CD8-positive, alpha-beta memory T cell (primary cell): ENCODE results near the gene FUT6. TPM values are rescaled to one million over a fixed set of nuclear protein-coding genes. Genes with fewer than 3 reads are reported as not detected.

ENCODE experiments used
- CTCF ChIA-PET: fragments of 350-600 bp; sonication (Branson Sonifier 250); formaldehyde crosslinking; loops from one replicate; lab custom pipeline; 2021; ENCODE audit warnings: antibody characterized with exemption; lab: Charles Lee
- POLR2A ChIA-PET: fragments of 350-600 bp; sonication (Branson Sonifier 250); formaldehyde crosslinking; loops from one replicate; lab custom pipeline; 2021; ENCODE audit warnings: antibody characterized with exemption; lab: Charles Lee
- DNase-seq, 5 donors: peaks; one replicate each; pipeline versions ENCODE4 v3.0.0 to v3.0.0-alpha.2; 2020 to 2022; ENCODE audit warnings: mixed read lengths in 1 of 5
- H3K27ac ChIP-seq: one replicate; pipeline ENCODE4 v1.7.0; 2013; ENCODE audit warnings: low read depth, mild to moderate bottlenecking, low read length, moderate library complexity
- H3K27me3 ChIP-seq: 2 replicates; pipeline ENCODE4 v1.7.0; 2013; ENCODE audit warnings: low read length, mild to moderate bottlenecking; ENCODE audit not compliant: insufficient read depth, poor library complexity, severe bottlenecking
- H3K36me3 ChIP-seq: 2 replicates; pipeline ENCODE4 v1.7.0; 2013; ENCODE audit warnings: mild to moderate bottlenecking, low read length, moderate library complexity; ENCODE audit not compliant: insufficient read depth
- H3K4me1 ChIP-seq: 2 replicates; pipeline ENCODE4 v1.7.0; 2013; ENCODE audit warnings: mild to moderate bottlenecking, low read length, moderate library complexity; ENCODE audit not compliant: insufficient read depth
- H3K4me3 ChIP-seq: 2 replicates; pipeline ENCODE4 v1.7.0; 2013; ENCODE audit warnings: mild to moderate bottlenecking, low read length
- H3K9me3 ChIP-seq: 2 replicates; pipeline ENCODE4 v1.7.0; 2013; ENCODE audit warnings: mild to moderate bottlenecking, low read length
- H3K27ac Mint-ChIP-seq, 8 donors: one replicate each; pipeline ENCODE4 v1.8.0; 2020 to 2021; ENCODE audit warnings: mixed read lengths in 8 of 8, mild to moderate bottlenecking in 6 of 8, inconsistent platforms in 3 of 8, moderate library complexity in 3 of 8
- H3K27me3 Mint-ChIP-seq, 2 donors: one replicate each; pipeline ENCODE4 v1.8.0; 2020 to 2021; ENCODE audit warnings: mixed read lengths in 2 of 2, mild to moderate bottlenecking in 1 of 2, moderate library complexity in 1 of 2
- H3K36me3 Mint-ChIP-seq, 3 donors: one replicate each; pipeline ENCODE4 v1.8.0; 2020 to 2021; ENCODE audit warnings: mixed read lengths in 3 of 3, inconsistent platforms in 1 of 3, mild to moderate bottlenecking in 1 of 3
- H3K4me1 Mint-ChIP-seq, 3 donors: one replicate each; pipeline ENCODE4 v1.8.0; 2020 to 2021; ENCODE audit warnings: mixed read lengths in 3 of 3, inconsistent platforms in 1 of 3, mild to moderate bottlenecking in 1 of 3
- H3K4me3 Mint-ChIP-seq, 7 donors: one replicate each; pipeline ENCODE4 v1.8.0; 2020 to 2021; ENCODE audit warnings: mixed read lengths in 7 of 7, mild to moderate bottlenecking in 6 of 7, moderate library complexity in 4 of 7, inconsistent platforms in 2 of 7
- H3K9me3 Mint-ChIP-seq, 5 donors: one replicate each; pipeline ENCODE4 v1.8.0; 2020 to 2022; ENCODE audit warnings: mixed read lengths in 5 of 5, mild to moderate bottlenecking in 3 of 5, moderate library complexity in 2 of 5, inconsistent platforms in 1 of 5
- polyA plus RNA-seq: library from polyadenylated mRNA; unstranded; fragments of 300-500 nt; fragmentation: Illumina TruSeq; gene quantifications from one replicate; pipeline ENCODE4 v1.2.3, GENCODE V29; 2021
- total RNA-seq, 2 experiments: library from RNA; stranded (reverse); gene quantifications; one replicate each; pipeline ENCODE4 v1.2.3, GENCODE V29; 2021

The FUT6 gene
- total and polyA plus RNA-seq, 3 experiments from 2014 or later: not detected

DNA sequence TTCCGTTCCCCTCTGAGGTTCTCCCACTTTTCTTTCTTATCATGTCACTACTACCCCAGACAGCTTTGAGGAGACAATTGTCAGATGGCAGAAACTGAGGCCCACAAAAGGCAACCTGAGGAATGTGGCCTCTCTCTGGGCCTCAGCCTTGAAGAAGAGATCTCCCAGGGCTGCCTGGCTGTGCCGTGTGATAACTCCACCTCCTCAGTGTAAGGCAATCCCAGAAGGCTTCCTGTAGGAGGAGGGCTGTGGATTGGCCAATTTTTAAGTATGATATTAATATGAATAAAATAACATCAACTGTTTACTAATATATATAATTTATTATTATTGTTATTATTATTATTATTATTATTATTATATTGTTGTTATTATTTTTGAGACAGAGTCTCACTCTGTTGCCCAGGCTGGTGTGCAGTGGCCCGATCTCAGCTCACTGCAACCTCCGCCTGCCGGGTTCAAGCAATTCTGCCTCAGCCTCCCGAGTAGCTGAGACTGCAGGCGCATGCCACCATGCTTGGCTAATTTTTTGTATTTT is 44.1 kb downstream of the FUT6 start:
- Histone ChIP-seq H3K36me3 (no peaks in the 10 kb centered on the region), H3K27me3 (peaks cover 10% of the 10 kb centered on the region), H3K4me1 (peaks cover 6% of the 10 kb centered on the region), H3K9me3 (no peaks in the 10 kb centered on the region), H3K4me3 (no peak overlapping the region), H3K27ac (no peak overlapping the region)
- Mint-ChIP-seq H3K4me1 (peaks cover 7 to 9% (median 7%) of the 10 kb centered on the region in 3 donors), H3K27ac (no peak overlapping the region), H3K36me3 (peaks cover under 1 to 7% (median 1%) of the 10 kb centered on the region in 3 donors), H3K4me3 (no peak overlapping the region), H3K9me3 (peaks cover 0 to 3% (median 0%) of the 10 kb centered on the region in 5 donors), H3K27me3 (peaks cover 13% of the 10 kb centered on the region in 2 donors)
- CTCF ChIA-PET: interaction anchor here (1.2 to 6.7 kb wide), 2 partner anchors 8 to 227 kb away, joined by 3 to 44 read pairs; no protein-coding TSS in a partner anchor
- POLR2A ChIA-PET: no interaction called here
- DNase-seq: no peak

GRCh38 chr19:5793188-5793587 is 46.3 kb downstream of the FUT6 start:
- CTCF ChIA-PET: interaction anchor here (0.9 to 6.7 kb wide), 3 partner anchors 10 to 103 kb away, joined by 3 to 44 read pairs (median 4); no protein-coding TSS in a partner anchor
- Mint-ChIP-seq H3K27me3 (peaks cover 3 to 6% of the 10 kb centered on the region in 2 donors), H3K4me1 (peaks cover 16 to 18% (median 17%) of the 10 kb centered on the region in 3 donors), H3K36me3 (peaks cover 6 to 24% (median 8%) of the 10 kb centered on the region in 3 donors), H3K9me3 (peaks cover 0 to 3% (median 0%) of the 10 kb centered on the region in 5 donors), H3K4me3 (no peak overlapping the region), H3K27ac (peak overlapping the region in 2 of 8 donors; percentile 38 to 70)
- Histone ChIP-seq H3K4me1 (peaks cover 14% of the 10 kb centered on the region), H3K9me3 (no peaks in the 10 kb centered on the region), H3K36me3 (peaks cover 10% of the 10 kb centered on the region), H3K27ac (no peak overlapping the region), H3K27me3 (no peaks in the 10 kb centered on the region), H3K4me3 (no peak overlapping the region)
- no peak for DNase-seq
- POLR2A ChIA-PET: no interaction called here

DNA sequence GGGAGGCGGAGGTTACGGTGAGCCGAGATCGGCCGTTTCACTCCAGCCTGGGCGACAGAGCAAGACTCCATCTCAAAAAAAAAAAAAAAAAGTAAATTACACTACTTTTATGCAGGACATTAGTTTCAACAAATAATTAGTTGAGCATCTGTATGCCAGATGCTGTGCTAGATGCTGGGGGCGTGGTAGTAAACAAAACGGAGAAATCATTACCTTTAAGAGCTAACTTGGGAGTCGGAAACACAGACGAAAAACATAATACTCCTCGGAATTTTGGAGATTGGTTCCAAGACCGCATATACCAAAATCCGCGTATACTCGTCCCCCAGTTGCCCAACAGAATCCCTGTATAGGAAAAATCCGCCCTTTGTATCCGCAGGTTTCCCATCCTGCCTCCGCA is 47.3 kb downstream of the FUT6 start:
- H3K27ac Mint-ChIP-seq: peak overlapping the region in 2 of 8 donors; percentile 49 to 75

DNA sequence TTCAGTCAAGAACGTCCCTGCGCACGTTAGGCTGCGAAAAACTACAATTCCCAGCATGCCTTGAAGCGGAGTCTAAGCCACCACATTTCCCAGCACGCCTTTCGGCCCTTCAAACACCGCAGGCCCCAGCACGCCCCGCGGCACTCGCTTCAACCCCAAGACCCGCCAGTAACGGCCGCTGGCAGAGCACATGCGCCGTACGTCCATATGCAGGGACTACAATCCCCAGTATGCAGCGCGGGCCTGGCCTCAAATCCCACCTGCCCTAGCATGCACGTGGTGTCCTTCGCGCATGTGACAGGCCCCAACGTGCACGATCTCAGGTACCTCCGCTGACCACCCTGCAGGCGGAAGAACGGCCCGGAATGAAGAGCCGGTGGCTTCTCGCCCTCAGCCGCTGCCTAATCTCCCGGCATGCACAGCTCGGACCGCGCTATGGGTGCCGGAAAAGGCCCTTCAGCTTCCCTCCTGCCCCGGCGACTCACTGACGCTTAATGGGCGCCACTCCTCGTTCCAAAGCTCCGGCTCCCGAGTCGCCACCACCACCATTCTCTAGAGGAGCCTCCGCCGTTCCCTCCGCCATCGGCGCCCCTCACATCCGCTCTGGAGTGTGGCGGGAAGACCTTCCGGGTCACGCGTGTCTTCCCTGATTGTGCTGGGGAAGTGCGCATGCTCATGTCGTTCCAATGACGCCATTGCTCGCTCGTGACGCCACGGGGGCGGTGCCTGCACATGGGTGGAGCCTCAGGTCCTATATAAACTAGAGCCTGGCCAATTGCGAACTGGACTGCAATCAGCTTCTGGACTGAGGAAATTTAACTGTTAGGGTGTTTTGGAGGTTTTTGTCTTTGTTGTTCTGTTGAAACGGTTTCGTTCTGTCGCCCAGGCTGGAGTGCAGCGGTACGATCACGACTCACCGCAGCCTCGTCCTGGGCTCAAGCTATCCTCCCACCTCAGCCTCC is 48.7 kb downstream of the FUT6 start, which contains the start of gene DUS3L:
Gene DUS3L (minus strand): TSS at position 605 of the 962 bp plus-strand sequence. CDS start 22 bp downstream, at position 583.
- peaks cover 6 to 41% (median 12%) of the 10 kb centered on the region in 3 donors for H3K36me3 Mint-ChIP-seq
- H3K36me3 ChIP-seq: peaks cover 22% of the 10 kb centered on the region
- peaks cover 14% of the 10 kb centered on the region for H3K4me1 ChIP-seq
- peaks cover 0 to 3% of the 10 kb centered on the region in 2 donors for H3K27me3 Mint-ChIP-seq
- H3K27ac Mint-ChIP-seq: peak within 1 kb of the TSS; percentile 95 to 100 (median 100)
- peak; percentile 93 to 97 (median 94) for DNase-seq
- H3K9me3 Mint-ChIP-seq: peaks cover 0 to 3% (median 0%) of the 10 kb centered on the region in 5 donors
- peak within 1 kb of the TSS; percentile 95 for H3K4me3 ChIP-seq
- ChIA-PET CTCF (interaction anchor here (0.7 to 6.7 kb wide), 4 partner anchors 13 to 101 kb away, joined by 3 to 44 read pairs (median 3); partner anchors contain the start of genes CATSPERD, LONP1 and RPL36), POLR2A (interaction anchor here (0.5 to 1.9 kb wide), 4 partner anchors 72 to 1917 kb away, joined by 3 to 10 read pairs (median 3); partner anchors contain the start of genes NDUFA11, SAFB, SAFB2 and VMAC)
- H3K4me3 Mint-ChIP-seq: peak within 1 kb of the TSS; percentile 94 to 100 (median 99)
- no peaks in the 10 kb centered on the region for H3K9me3 ChIP-seq
- peaks cover 16 to 18% (median 17%) of the 10 kb centered on the region in 3 donors for H3K4me1 Mint-ChIP-seq
- H3K27ac ChIP-seq: peak within 1 kb of the TSS; percentile 99
- H3K27me3 ChIP-seq: no peaks in the 10 kb centered on the region

More for the DNA sequence above, 47.3 kb downstream of the FUT6 start:
- H3K36me3 ChIP-seq: peaks cover 16% of the 10 kb centered on the region
- H3K27me3 ChIP-seq: no peaks in the 10 kb centered on the region
- peaks cover 14% of the 10 kb centered on the region for H3K4me1 ChIP-seq
- no peaks in the 10 kb centered on the region for H3K9me3 ChIP-seq
- H3K4me3 ChIP-seq: no peak overlapping the region
- DNase-seq: no peak
- ChIA-PET CTCF (interaction anchor here (6.7 kb wide), 1 partner anchor 11 kb away, joined by 44 read pairs; no protein-coding TSS in a partner anchor), POLR2A (no interaction called here)
- no peak overlapping the region for H3K27ac ChIP-seq
- peaks cover 0 to 3% (median 0%) of the 10 kb centered on the region in 5 donors for H3K9me3 Mint-ChIP-seq
- no peak overlapping the region for H3K4me3 Mint-ChIP-seq
- peaks cover 6 to 29% (median 12%) of the 10 kb centered on the region in 3 donors for H3K36me3 Mint-ChIP-seq
- peaks cover 3% of the 10 kb centered on the region in 2 donors for H3K27me3 Mint-ChIP-seq
- H3K4me1 Mint-ChIP-seq: peaks cover 16 to 18% (median 17%) of the 10 kb centered on the region in 3 donors

DNA sequence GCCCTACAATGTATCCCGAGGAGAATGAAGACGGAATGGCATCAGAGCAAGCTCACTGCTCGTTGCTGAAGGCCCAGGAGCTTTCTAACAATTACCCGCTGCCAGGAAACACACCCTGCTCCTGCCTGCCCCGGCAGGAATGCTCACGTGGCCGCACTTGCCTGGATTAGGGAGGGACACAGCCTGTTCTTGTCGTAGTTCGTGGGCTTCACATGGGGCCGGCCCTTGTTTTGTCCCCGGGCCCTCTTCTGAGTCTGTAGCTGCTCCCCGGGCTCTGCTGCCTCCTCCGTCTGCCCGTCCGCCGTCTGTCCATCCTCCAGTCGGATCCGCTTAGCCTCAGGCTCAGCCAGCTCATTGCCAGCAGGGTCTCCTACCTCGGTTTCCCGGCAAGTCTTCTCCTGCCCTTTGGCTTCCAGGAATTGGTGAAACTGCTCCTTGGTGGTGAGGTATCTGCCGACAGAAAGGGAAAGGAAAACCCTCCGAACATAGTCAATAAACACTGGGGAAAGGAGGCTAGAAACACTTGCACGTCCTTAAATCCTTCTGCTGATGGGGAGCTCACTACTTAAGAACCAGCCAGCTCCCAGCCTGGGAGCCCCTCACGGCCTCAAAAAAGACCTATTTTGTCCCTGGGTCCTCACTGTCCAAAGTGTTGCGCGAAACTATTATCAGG is 49.5 kb downstream of the FUT6 start:
- H3K4me3 Mint-ChIP-seq: peak overlapping the region; percentile 94 to 100 (median 99)

DNA sequence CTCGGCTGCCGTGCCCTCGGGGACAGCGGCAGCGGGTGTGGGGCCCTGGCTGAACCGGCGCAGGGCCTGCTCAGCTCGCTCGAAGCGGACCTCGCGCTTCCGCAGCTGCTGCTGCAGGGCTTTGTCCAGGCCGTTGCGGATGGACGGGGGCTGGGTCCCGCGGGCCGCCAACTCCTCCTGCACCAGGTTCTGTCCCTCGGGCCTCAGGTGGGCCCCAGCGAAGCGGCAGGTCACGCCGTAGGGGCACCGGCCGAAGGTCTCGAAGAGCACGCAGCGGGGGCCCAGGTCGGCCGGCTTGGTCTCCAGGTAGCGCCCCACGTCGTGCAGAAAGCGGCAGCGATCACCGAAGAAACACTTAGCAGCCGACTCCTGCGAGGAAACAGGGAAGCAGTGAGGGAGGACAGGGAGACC is 50.1 kb downstream of the FUT6 start:
- DNase-seq: no peak
- Histone ChIP-seq H3K4me1 (peaks cover 14% of the 10 kb centered on the region), H3K36me3 (peaks cover 26% of the 10 kb centered on the region), H3K9me3 (no peaks in the 10 kb centered on the region), H3K27ac (no peak overlapping the region), H3K4me3 (no peak overlapping the region), H3K27me3 (no peaks in the 10 kb centered on the region)
- Mint-ChIP-seq H3K27ac (peak overlapping the region in 3 of 8 donors; percentile 46 to 95 (median 70)), H3K9me3 (peaks cover 0 to 3% (median 0%) of the 10 kb centered on the region in 5 donors), H3K27me3 (peaks cover 0 to 2% of the 10 kb centered on the region in 2 donors), H3K36me3 (peaks cover 6 to 53% (median 12%) of the 10 kb centered on the region in 3 donors), H3K4me3 (peak overlapping the region in 2 of 7 donors; percentile 23 to 27), H3K4me1 (peaks cover 16 to 18% (median 17%) of the 10 kb centered on the region in 3 donors)
- POLR2A ChIA-PET: no interaction called here
- CTCF ChIA-PET: interaction anchor here (1.5 kb wide), 1 partner anchor 15 kb away, joined by 4 read pairs; no protein-coding TSS in a partner anchor

More for the DNA sequence above, 49.5 kb downstream of the FUT6 start:
- Histone ChIP-seq H3K27ac (peak overlapping the region; percentile 99), H3K4me1 (peaks cover 14% of the 10 kb centered on the region), H3K9me3 (no peaks in the 10 kb centered on the region), H3K27me3 (no peaks in the 10 kb centered on the region), H3K36me3 (peaks cover 26% of the 10 kb centered on the region), H3K4me3 (peak overlapping the region; percentile 95)
- ChIA-PET CTCF (interaction anchor here (1.1 to 6.7 kb wide), 2 partner anchors 13 to 100 kb away, joined by 3 to 44 read pairs; partner anchors contain the start of gene RPL36), POLR2A (interaction anchor here (1.5 to 1.9 kb wide), 2 partner anchors 114 to 167 kb away, joined by 3 to 10 read pairs; partner anchors contain the start of genes NDUFA11, SAFB, SAFB2 and VMAC)
- Mint-ChIP-seq H3K9me3 (peaks cover 0 to 3% (median 0%) of the 10 kb centered on the region in 5 donors), H3K27me3 (peaks cover 0 to 3% of the 10 kb centered on the region in 2 donors), H3K4me1 (peaks cover 16 to 18% (median 17%) of the 10 kb centered on the region in 3 donors), H3K36me3 (peaks cover 6 to 46% (median 12%) of the 10 kb centered on the region in 3 donors), H3K27ac (peak overlapping the region; percentile 95 to 100 (median 100))
- DNase-seq: no peak
